GM18870 (cell line): ENCODE data around the gene FMNL2.

Source experiments
- ATAC-seq: cut with Tn5 transposase; IDR thresholded peaks from one replicate; pipeline ENCODE4 v1.9.1; 2021; ENCODE audit warnings: moderate library complexity; ENCODE audit not compliant: unreplicated experiment

Gene FMNL2

GRCh38 chr2:152402780-152403759, 68.1 kb downstream of the FMNL2 start:
- no peak for ATAC-seq

- ATAC-seq = no peak
Measured at GRCh38 chr2:152405206-152406118, 70.5 kb downstream of the FMNL2 start.

- ATAC-seq = peak; percentile 39
Measured at GRCh38 chr2:152406119-152406835, 71.3 kb downstream of the FMNL2 start.

- ATAC-seq = no peak
Measured at GRCh38 chr2:152406836-152407161, 71.8 kb downstream of the FMNL2 start.

GRCh38 chr2:152407204-152407721, 72.3 kb downstream of the FMNL2 start:
- peak; percentile 89 for ATAC-seq

GRCh38 chr2:152407806-152408205, 72.8 kb downstream of the FMNL2 start:
- no peak for ATAC-seq

- ATAC-seq = no peak
Measured at GRCh38 chr2:152408254-152408653, 73.3 kb downstream of the FMNL2 start.

GRCh38 chr2:152409386-152410164, 74.6 kb downstream of the FMNL2 start:
- no peak for ATAC-seq

- ATAC-seq = no peak
Measured at GRCh38 chr2:152410165-152410597, 75.2 kb downstream of the FMNL2 start.

GRCh38 chr2:152411154-152411553, 76.2 kb downstream of the FMNL2 start:
- ATAC-seq = no peak

- no peak for ATAC-seq
Measured at GRCh38 chr2:152413228-152414030, 78.5 kb downstream of the FMNL2 start.

- ATAC-seq = no peak
Measured at GRCh38 chr2:152415231-152415642, 80.3 kb downstream of the FMNL2 start.

- no peak for ATAC-seq
Measured at GRCh38 chr2:152415796-152416195, 80.8 kb downstream of the FMNL2 start.

GRCh38 chr2:152418688-152419087, 83.7 kb downstream of the FMNL2 start:
- no peak for ATAC-seq

GRCh38 chr2:152419944-152420343, 85.0 kb downstream of the FMNL2 start:
- no peak for ATAC-seq

GRCh38 chr2:152420363-152420762, 85.4 kb downstream of the FMNL2 start:
- ATAC-seq = no peak

GRCh38 chr2:152420936-152421335, 86.0 kb downstream of the FMNL2 start:
- no peak for ATAC-seq

- peak; percentile 71 for ATAC-seq
Measured at GRCh38 chr2:152421521-152422370, 86.8 kb downstream of the FMNL2 start.
